ENCODE results near the gene PPFIA1.
"Not testable (repeated sequence)": the region's sequence is repeated elsewhere in the genome, so short reads cannot be mapped to it uniquely, and the experiment has no call there.

Gene PPFIA1

GRCh38 chr11:70326833-70327232, 56.3 kb downstream of the PPFIA1 start:
- no peaks in the 10 kb centered on the region for H3K27me3 ChIP-seq (ENCODE audit: low read depth, low read length)
- peaks cover 24% of the 10 kb centered on the region for H3K4me1 ChIP-seq (ENCODE audit: low read length)
- no peak overlapping the region for H3K4me2 ChIP-seq (ENCODE audit: low read length)
- no peak overlapping the region for H3K9ac ChIP-seq (ENCODE audit: low read length)
- peaks cover 29% of the 10 kb centered on the region for H4K20me1 ChIP-seq (ENCODE audit: insufficient read depth, low read length)
- H3K79me2 ChIP-seq (ENCODE audit: low read length): peaks cover 4% of the 10 kb centered on the region; the same call in 1 of the 2 replicates
- no peak overlapping the region for H3K4me3 ChIP-seq (ENCODE audit: low read length)
- no peak for TF ChIP-seq EZH2phosphoT487 (IDR thresholded peaks at IDR 0.05; ENCODE audit: low read depth)
- H3K9me3 ChIP-seq (ENCODE audit: insufficient read depth, low read length): no peaks in the 10 kb centered on the region
- peaks cover 44% of the 10 kb centered on the region for H3K36me3 ChIP-seq (replicated peaks; ENCODE audit: low read depth, low read length)
- no peak overlapping the region for H2AFZ ChIP-seq (ENCODE audit: low read depth, low read length)
- no peak overlapping the region for H3K27ac ChIP-seq (ENCODE audit: low read length)

- Histone ChIP-seq H3K9ac (ENCODE audit: low read length) (no peak overlapping the region), H2AFZ (ENCODE audit: low read depth, low read length) (no peak overlapping the region), H3K4me2 (ENCODE audit: low read length) (no peak overlapping the region), H3K36me3 (replicated peaks; ENCODE audit: low read depth, low read length) (peaks cover 50% of the 10 kb centered on the region), H3K4me1 (ENCODE audit: low read length) (peaks cover 23% of the 10 kb centered on the region), H4K20me1 (ENCODE audit: insufficient read depth, low read length) (peaks cover 23% of the 10 kb centered on the region), H3K9me3 (ENCODE audit: insufficient read depth, low read length) (no peaks in the 10 kb centered on the region), H3K4me3 (ENCODE audit: low read length) (no peak overlapping the region), H3K27me3 (ENCODE audit: low read depth, low read length) (no peaks in the 10 kb centered on the region), H3K27ac (ENCODE audit: low read length) (no peak overlapping the region), H3K79me2 (ENCODE audit: low read length) (peaks cover 4% of the 10 kb centered on the region; the same call in 1 of the 2 replicates)
- no peak for TF ChIP-seq EZH2phosphoT487 (IDR thresholded peaks at IDR 0.05; ENCODE audit: low read depth)
- TF ChIP-seq CTCF (IDR thresholded peaks at IDR 0.05; ENCODE audit: low read depth, low read length): no peak
Observed at GRCh38 chr11:70327717-70328116, 57.2 kb downstream of the PPFIA1 start.

GRCh38 chr11:70328556-70328955, 58.1 kb downstream of the PPFIA1 start:
- no peak overlapping the region for H3K4me3 ChIP-seq (ENCODE audit: low read length)
- H3K79me2 ChIP-seq (ENCODE audit: low read length): peaks cover 4% of the 10 kb centered on the region; the same call in 1 of the 2 replicates
- no peak overlapping the region for H3K27ac ChIP-seq (ENCODE audit: low read length)
- H3K4me1 ChIP-seq (ENCODE audit: low read length): peaks cover 19% of the 10 kb centered on the region
- no peaks in the 10 kb centered on the region for H3K9me3 ChIP-seq (ENCODE audit: insufficient read depth, low read length)
- H4K20me1 ChIP-seq (ENCODE audit: insufficient read depth, low read length): peaks cover 14% of the 10 kb centered on the region
- H3K36me3 ChIP-seq (replicated peaks; ENCODE audit: low read depth, low read length): peaks cover 59% of the 10 kb centered on the region
- no peaks in the 10 kb centered on the region for H3K27me3 ChIP-seq (ENCODE audit: low read depth, low read length)
- no peak overlapping the region for H3K9ac ChIP-seq (ENCODE audit: low read length)
- TF ChIP-seq CTCF (IDR thresholded peaks at IDR 0.05; ENCODE audit: low read depth, low read length) (no peak), EZH2phosphoT487 (IDR thresholded peaks at IDR 0.05; ENCODE audit: low read depth) (no peak)
- H3K4me2 ChIP-seq (ENCODE audit: low read length): no peak overlapping the region
- no peak overlapping the region for H2AFZ ChIP-seq (ENCODE audit: low read depth, low read length)

GRCh38 chr11:70331320-70331843, 60.9 kb downstream of the PPFIA1 start:
- H3K79me2 ChIP-seq (ENCODE audit: low read length); H3K9me3 ChIP-seq (ENCODE audit: insufficient read depth, low read length); H3K4me1 ChIP-seq (ENCODE audit: low read length); H3K4me2 ChIP-seq (ENCODE audit: low read length); H2AFZ ChIP-seq (ENCODE audit: low read depth, low read length); H3K9ac ChIP-seq (ENCODE audit: low read length); H3K4me3 ChIP-seq (ENCODE audit: low read length); H3K27ac ChIP-seq (ENCODE audit: low read length); H3K27me3 ChIP-seq (ENCODE audit: low read depth, low read length); H4K20me1 ChIP-seq (ENCODE audit: insufficient read depth, low read length): not testable (repeated sequence)
- peaks cover 69% of the 10 kb centered on the region for H3K36me3 ChIP-seq (replicated peaks; ENCODE audit: low read depth, low read length)

- H4K20me1 ChIP-seq (ENCODE audit: insufficient read depth, low read length): no peaks in the 10 kb centered on the region
- no peak for TF ChIP-seq EZH2phosphoT487 (IDR thresholded peaks at IDR 0.05; ENCODE audit: low read depth)
- no peak for TF ChIP-seq CTCF (IDR thresholded peaks at IDR 0.05; ENCODE audit: low read depth, low read length)
- no peaks in the 10 kb centered on the region for H3K79me2 ChIP-seq (ENCODE audit: low read length)
- H3K9me3 ChIP-seq (ENCODE audit: insufficient read depth, low read length): no peaks in the 10 kb centered on the region
- H2AFZ ChIP-seq (ENCODE audit: low read depth, low read length): no peak overlapping the region
- H3K9ac ChIP-seq (ENCODE audit: low read length): no peak overlapping the region
- H3K4me2 ChIP-seq (ENCODE audit: low read length): no peak overlapping the region
- no peaks in the 10 kb centered on the region for H3K27me3 ChIP-seq (ENCODE audit: low read depth, low read length)
- H3K4me3 ChIP-seq (ENCODE audit: low read length): no peak overlapping the region
- H3K36me3 ChIP-seq (replicated peaks; ENCODE audit: low read depth, low read length): peaks cover 69% of the 10 kb centered on the region
- peaks cover 2% of the 10 kb centered on the region; the same call in 1 of the 2 replicates for H3K4me1 ChIP-seq (ENCODE audit: low read length)
- H3K27ac ChIP-seq (ENCODE audit: low read length): no peak overlapping the region
Observed at GRCh38 chr11:70331901-70332300, 61.4 kb downstream of the PPFIA1 start.
